OCI-LY1 (cell line): ENCODE results near the gene MTMR8.
"Not testable (repeated sequence)": the region's sequence is repeated elsewhere in the genome, so short reads cannot be mapped to it uniquely, and the experiment has no call there.

Experiments
- H2AFZ ChIP-seq: fragments of 200-600 bp; sonication (generic), shearing (Covaris generic); 2 replicates; pipeline ENCODE4 v1.6.0; 2014; ENCODE audit warnings: antibody characterized with exemption, mild to moderate bottlenecking, low read length
- H3F3A ChIP-seq: fragments of 200-600 bp; sonication (generic), shearing (Covaris generic); 2 replicates; pipeline ENCODE4 v1.6.0; 2014; ENCODE audit warnings: mild to moderate bottlenecking, antibody characterized with exemption, low read length, moderate library complexity; ENCODE audit not compliant: insufficient read depth
- H3K27ac ChIP-seq: fragments of 200-600 bp; sonication (generic); 2 replicates; pipeline ENCODE4 v1.5.1; 2014; ENCODE audit warnings: low read length, mixed run types, mild to moderate bottlenecking, low read depth; ENCODE audit not compliant: poor library complexity, severe bottlenecking
- H3K27me3 ChIP-seq: fragments of 200-600 bp; sonication (generic); 2 replicates; pipeline ENCODE4 v1.6.0; 2014; ENCODE audit warnings: antibody characterized with exemption, mild to moderate bottlenecking, low read length, moderate library complexity; ENCODE audit not compliant: insufficient read depth
- H3K36me3 ChIP-seq: fragments of 200-600 bp; sonication (generic); 2 replicates; pipeline ENCODE4 v1.6.1; 2014; ENCODE audit warnings: mild to moderate bottlenecking, antibody characterized with exemption, low read length, moderate library complexity, mixed read lengths; ENCODE audit not compliant: insufficient read depth
- H3K4me1 ChIP-seq: fragments of 200-600 bp; sonication (generic); 2 replicates; pipeline ENCODE4 v1.5.1; 2014; ENCODE audit warnings: mild to moderate bottlenecking, low read length, moderate library complexity; ENCODE audit not compliant: insufficient read depth, severe bottlenecking
- H3K4me2 ChIP-seq: fragments of 200-600 bp; sonication (generic), shearing (Covaris generic); 2 replicates; pipeline ENCODE4 v1.6.1; 2014; ENCODE audit warnings: low read length
- H3K4me3 ChIP-seq: fragments of 200-600 bp; sonication (generic); 2 replicates; pipeline ENCODE4 v1.5.1; 2014; ENCODE audit warnings: low read length, low read depth, mild to moderate bottlenecking, mixed read lengths; ENCODE audit not compliant: poor library complexity, severe bottlenecking
- H3K79me2 ChIP-seq: fragments of 200-600 bp; shearing (Covaris generic); 2 replicates; pipeline ENCODE4 v1.6.1; 2016; ENCODE audit warnings: mixed run types, low read length, mixed read lengths; ENCODE audit not compliant: insufficient read depth
- H3K9ac ChIP-seq: fragments of 200-600 bp; sonication (generic), shearing (Covaris generic); 2 replicates; pipeline ENCODE4 v1.6.1; 2014; ENCODE audit warnings: mild to moderate bottlenecking, low read length, mixed read lengths
- H3K9me2 ChIP-seq: fragments of 200-600 bp; sonication (generic), shearing (Covaris generic); 2 replicates; pipeline ENCODE4 v1.6.1; 2014; ENCODE audit warnings: low read depth, mild to moderate bottlenecking, low read length, mixed read lengths
- H3K9me3 ChIP-seq: fragments of 200-600 bp; shearing (Covaris generic); 2 replicates; pipeline ENCODE4 v1.6.1; 2014; ENCODE audit warnings: low read length, mixed read lengths
- H4K20me1 ChIP-seq: fragments of 200-600 bp; sonication (generic), shearing (Covaris generic); 2 replicates; pipeline ENCODE4 v1.6.0; 2016; ENCODE audit warnings: mild to moderate bottlenecking, low read length; ENCODE audit not compliant: insufficient read depth
- CTCF ChIP-seq: fragments of 200-600 bp; sonication (generic), shearing (Covaris generic); IDR thresholded peaks from 2 replicates; pipeline ENCODE4 v1.5.1; 2017; ENCODE audit warnings: mild to moderate bottlenecking, antibody characterized with exemption, low read length, moderate library complexity, mixed read lengths
- EZH2 ChIP-seq: fragments of 200-600 bp; sonication (generic), shearing (Covaris generic); IDR thresholded peaks from 2 replicates; pipeline ENCODE4 v1.8.0; 2017; ENCODE audit warnings: borderline replicate concordance, mixed run types, mild to moderate bottlenecking, antibody characterized with exemption, low read length, moderate library complexity, mixed read lengths

MTMR8 gene

GRCh38 chrX:64394059-64394873, 986 bp downstream of the MTMR8 start:
- no peak for TF ChIP-seq CTCF
- TF ChIP-seq EZH2 = no peak
- no peaks in the 10 kb centered on the region for H3K27me3 ChIP-seq
- H3K9me3 ChIP-seq = no peaks in the 10 kb centered on the region
- peak overlapping the region; percentile 87 for H3K9ac ChIP-seq
- H3K4me1 ChIP-seq = peaks cover 17% of the 10 kb centered on the region
- no peak overlapping the region for H2AFZ ChIP-seq
- peak overlapping the region; percentile 96 for H3K4me2 ChIP-seq
- H3K79me2 ChIP-seq = peaks cover 7% of the 10 kb centered on the region; the same call in 1 of the 2 replicates
- H3K4me3 ChIP-seq = peak overlapping the region; percentile 95
- peak overlapping the region; percentile 32 for H3K27ac ChIP-seq
- H4K20me1 ChIP-seq = no peaks in the 10 kb centered on the region
- no peaks in the 10 kb centered on the region for H3K36me3 ChIP-seq
- H3K9me2 ChIP-seq = no peaks in the 10 kb centered on the region
- no peaks in the 10 kb centered on the region for H3F3A ChIP-seq

- Histone ChIP-seq H2AFZ (no peak overlapping the region), H3K4me1 (peaks cover 9% of the 10 kb centered on the region), H3F3A (no peaks in the 10 kb centered on the region), H3K9me2 (no peaks in the 10 kb centered on the region), H3K4me3 (no peak overlapping the region), H4K20me1 (no peaks in the 10 kb centered on the region), H3K79me2 (peaks cover 7% of the 10 kb centered on the region; the same call in 1 of the 2 replicates), H3K9me3 (no peaks in the 10 kb centered on the region), H3K9ac (no peak overlapping the region), H3K27me3 (no peaks in the 10 kb centered on the region), H3K4me2 (no peak overlapping the region), H3K27ac (no peak overlapping the region), H3K36me3 (no peaks in the 10 kb centered on the region; the same call in 1 of the 2 replicates)
- TF ChIP-seq EZH2 (no peak), CTCF (no peak)
Measured at GRCh38 chrX:64389489-64389888, 5.8 kb downstream of the MTMR8 start.

GRCh38 chrX:64380789-64381188, 14.5 kb downstream of the MTMR8 start:
- H3K79me2 ChIP-seq, H3F3A ChIP-seq, H3K36me3 ChIP-seq, H4K20me1 ChIP-seq, H3K9me2 ChIP-seq, H3K27ac ChIP-seq, H3K4me1 ChIP-seq, H3K4me3 ChIP-seq, H3K27me3 ChIP-seq, H3K4me2 ChIP-seq, H3K9ac ChIP-seq, H2AFZ ChIP-seq, H3K9me3 ChIP-seq: not testable (repeated sequence)

GRCh38 chrX:64379924-64380323, 15.3 kb downstream of the MTMR8 start:
- TF ChIP-seq CTCF (no peak), EZH2 (no peak)
- Histone ChIP-seq H3K27ac (no peak overlapping the region), H3K9me3 (no peaks in the 10 kb centered on the region)

More at GRCh38 chrX:64379924-64380323, 15.3 kb downstream of the MTMR8 start:
- no peaks in the 10 kb centered on the region for H3K4me1 ChIP-seq
- H2AFZ ChIP-seq = no peak overlapping the region
- H3F3A ChIP-seq = no peaks in the 10 kb centered on the region
- H3K27me3 ChIP-seq = no peaks in the 10 kb centered on the region
- H3K36me3 ChIP-seq = no peaks in the 10 kb centered on the region; the same call in 1 of the 2 replicates
- H3K9ac ChIP-seq = no peak overlapping the region
- no peaks in the 10 kb centered on the region for H3K9me2 ChIP-seq
- no peaks in the 10 kb centered on the region for H3K79me2 ChIP-seq
- H3K4me2 ChIP-seq = no peak overlapping the region
- H3K4me3 ChIP-seq = no peak overlapping the region
- no peaks in the 10 kb centered on the region for H4K20me1 ChIP-seq
